Activated CD4-positive, alpha-beta T cell treated with anti-CD3 and anti-CD28 coated beads, Interleukin-2, amount 50 U/mL, for 24 hours (primary cell): ENCODE results near the gene KIF24.
"Not testable (repeated sequence)": the region's sequence is repeated elsewhere in the genome, so short reads cannot be mapped to it uniquely, and the experiment has no call there.

Source experiments
- DNase-seq, 2 donors: peaks; one replicate each; pipeline ENCODE4 v3.0.0-alpha.2; 2020; ENCODE audit warnings: low read depth in 1 of 2, low spot score in 1 of 2

KIF24 gene

GRCh38 chr9:34328500-34328986 is 525 bp downstream of the KIF24 start:
- DNase-seq = no peak

DNA sequence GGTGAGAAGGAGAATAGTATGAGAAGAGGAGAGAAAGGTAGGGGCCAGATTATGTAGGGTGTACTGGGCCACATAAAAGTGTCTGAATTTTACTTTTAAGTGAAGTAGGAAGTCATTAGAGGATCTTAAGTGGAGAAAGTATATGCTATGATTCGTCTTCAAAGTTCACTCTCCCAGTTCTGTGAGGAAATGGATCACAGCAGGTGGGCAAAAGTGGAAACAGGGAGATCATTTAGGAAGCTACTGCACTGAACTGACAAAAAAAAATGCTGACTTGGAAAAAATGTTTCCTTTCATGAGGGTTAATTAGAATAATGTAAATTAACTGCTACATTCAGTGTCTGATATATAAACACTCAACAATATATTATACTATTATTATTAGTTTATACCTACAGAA is 2.4 kb downstream of the KIF24 start:
- no peak for DNase-seq

DNA sequence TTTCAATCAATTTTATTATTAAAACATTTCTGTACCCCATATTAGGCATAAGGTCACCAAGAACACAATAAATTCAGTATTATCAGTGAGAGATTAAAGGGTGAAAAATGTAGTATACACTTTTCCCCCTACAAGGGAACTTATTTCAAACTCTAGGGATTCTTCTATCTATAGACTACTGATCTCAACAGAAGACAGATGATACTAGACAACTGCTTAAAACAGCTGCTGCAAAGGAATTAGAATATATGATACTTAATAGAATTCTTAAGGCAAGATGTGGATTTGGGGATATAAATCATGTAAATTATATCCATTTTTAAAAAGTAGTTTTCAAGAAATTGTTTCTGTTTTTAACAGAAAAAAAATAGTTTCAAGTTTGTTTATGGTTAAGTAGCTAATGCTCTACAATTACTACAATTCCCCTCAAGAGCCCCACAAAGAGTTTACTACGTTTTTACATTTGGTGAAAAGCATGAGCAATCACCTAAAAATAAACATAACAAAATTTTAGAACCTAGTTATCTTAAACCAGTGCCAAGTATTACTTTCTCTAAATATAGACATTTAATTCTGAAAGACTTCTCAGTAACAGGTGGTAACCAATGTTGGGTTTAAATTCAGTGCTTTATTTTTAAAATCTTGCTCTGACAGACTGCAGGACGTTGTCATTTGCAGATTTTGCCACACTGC is 6.0 kb downstream of the KIF24 start:
- DNase-seq = no peak

DNA sequence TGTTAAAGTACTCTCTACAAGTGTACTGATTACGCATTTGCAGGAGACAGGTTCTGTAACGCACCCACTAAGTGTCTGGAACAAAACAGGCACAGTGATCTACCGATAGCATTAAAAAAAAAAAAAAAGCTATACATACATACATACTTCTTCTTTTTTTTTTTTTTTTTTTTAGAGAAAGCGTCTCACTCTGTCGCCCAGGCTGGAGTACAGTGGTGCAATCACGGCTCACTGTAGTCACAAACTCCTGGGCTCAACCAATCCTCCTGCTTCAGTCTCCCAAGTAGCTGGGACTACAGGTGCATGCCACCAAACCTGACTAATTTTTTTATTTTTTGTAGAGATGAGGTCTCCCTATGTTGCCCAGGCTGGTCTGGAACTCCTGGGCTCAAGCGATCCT is 7.6 kb downstream of the KIF24 start:
- DNase-seq = no peak

- DNase-seq = no peak
Measured at GRCh38 chr9:34318163-34318790, 10.8 kb downstream of the KIF24 start.

- no peak for DNase-seq
Measured at GRCh38 chr9:34317436-34317835, 11.6 kb downstream of the KIF24 start.

DNA sequence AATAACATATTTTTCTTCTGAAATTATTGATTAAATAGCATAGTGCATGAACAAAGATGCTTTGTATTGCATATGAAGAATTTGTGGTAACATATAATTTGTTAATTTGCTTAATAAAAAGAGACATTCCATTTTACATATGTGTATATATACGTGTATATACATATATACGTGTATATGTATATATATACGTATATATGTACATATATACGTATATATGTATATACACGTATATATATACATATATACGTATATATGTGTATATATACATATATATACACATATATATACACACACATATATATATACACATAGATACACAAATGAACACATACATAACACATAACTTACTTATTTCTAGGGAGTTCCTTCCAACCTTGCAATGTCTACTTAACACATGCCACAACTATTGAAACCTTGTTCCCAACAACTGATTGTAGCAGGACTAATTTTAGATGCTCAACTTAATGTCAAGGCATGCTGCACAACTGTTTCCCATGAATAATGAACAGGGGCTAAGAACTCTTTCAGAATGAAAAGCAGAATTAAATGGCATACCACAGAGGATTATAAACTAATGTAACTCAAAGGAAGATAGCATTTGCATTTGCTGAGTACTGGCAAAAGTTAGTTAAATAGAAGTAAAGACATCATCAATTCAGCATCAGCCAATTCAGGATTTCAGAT is 17.4 kb downstream of the KIF24 start:
- DNase-seq = no peak

DNA sequence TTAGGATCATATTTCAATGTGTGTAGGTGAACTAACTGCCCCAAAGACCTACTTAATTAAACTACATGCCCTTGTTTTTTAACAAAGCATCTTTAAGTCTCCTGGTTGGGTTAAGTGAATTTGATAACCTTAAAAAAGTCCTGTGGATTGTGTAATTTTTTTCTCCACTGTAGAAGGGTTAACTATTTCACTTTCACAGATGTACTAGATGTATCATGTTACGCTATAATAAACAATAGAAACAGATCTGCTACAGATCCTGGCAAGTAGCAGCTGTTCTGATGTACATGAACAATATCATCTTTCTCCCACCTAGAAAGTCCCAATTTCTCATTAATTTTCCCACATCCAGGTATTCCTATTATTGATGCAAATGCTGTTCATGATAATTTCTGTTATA is 18.9 kb downstream of the KIF24 start:
- DNase-seq = no peak

GRCh38 chr9:34308316-34308715 is 20.8 kb downstream of the KIF24 start:
- DNase-seq = not testable (repeated sequence)

DNA sequence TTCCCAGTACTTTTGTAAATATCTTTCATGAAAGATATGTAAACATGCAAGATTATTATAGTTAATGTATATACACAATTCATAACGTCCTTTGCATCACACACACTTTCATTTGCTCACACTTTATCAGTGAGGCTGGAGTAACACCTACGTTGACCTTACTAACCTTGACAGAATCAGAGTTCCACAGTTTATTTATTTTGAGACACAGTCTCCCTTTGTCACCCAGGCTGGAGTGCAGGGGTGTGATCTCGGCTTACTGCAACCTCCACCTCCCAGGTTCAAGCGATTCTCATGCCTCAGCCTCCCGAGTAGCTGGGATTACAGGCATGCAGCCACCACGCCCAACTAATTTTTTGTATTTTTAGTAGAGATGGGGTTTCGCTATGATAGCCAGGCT is 28.0 kb downstream of the KIF24 start:
- DNase-seq = not testable (repeated sequence)

GRCh38 chr9:34292552-34292951 is 36.5 kb downstream of the KIF24 start:
- no peak for DNase-seq

- no peak for DNase-seq
Measured at GRCh38 chr9:34291423-34291822, 37.6 kb downstream of the KIF24 start.

DNA sequence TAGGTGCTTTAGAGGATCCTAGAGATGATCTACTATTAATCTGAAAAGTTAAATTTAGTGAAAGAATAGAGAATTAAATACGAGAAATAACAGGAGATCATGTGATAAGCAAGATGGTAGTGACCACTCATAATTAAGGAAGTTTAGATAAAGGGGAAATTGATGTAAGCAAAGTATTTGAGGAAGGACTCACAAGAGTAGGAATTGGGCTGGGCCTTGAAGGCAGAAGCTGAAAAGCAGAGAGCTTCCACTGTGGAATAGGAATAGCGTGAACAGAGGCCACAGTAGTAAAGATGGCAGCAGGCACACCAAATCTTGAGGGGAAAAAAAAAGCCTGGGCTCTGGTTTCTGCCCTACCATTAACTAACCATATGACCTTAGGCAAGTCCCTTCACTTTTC is 38.0 kb downstream of the KIF24 start:
- no peak for DNase-seq

DNA sequence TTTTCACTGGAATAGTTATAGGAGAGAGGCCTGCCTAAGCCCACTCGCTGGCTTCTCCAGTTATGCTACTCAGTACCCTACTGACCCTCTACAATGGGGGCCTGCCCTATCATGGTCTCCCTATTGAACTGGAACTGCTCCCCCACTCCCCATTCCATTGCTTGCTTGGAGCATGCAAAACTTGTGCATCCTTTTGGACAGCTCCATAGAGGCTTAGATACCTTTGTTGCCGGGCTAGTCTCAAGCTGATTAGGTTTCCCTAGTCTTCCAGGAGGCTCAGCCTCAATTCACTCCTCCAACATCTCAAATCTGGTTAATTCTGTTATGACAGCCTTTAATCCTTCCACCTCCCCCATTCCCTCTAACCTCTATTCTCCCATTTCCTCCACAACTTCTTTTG is 39.9 kb downstream of the KIF24 start:
- DNase-seq = no peak

DNA sequence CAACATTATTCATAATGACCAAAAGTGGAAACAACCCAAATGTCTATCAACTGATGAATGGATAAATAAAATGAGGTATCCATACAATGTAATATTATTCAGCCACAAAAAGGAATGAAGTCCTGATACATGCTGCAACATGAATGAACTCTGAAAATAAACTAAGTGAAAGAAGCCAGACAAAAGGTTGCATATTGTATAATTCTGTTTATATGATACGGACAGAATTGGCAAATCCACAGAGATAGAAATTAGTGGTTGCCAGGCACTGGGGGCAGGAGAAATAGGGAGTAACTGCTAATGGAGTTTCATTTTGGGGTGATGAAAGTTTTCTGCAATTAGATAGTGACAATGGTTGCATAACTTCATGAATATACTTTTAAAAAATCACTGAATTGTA is 47.0 kb downstream of the KIF24 start:
- DNase-seq = no peak

- DNase-seq = no peak
Measured at GRCh38 chr9:34279411-34279810, 49.7 kb downstream of the KIF24 start.
